Lower leg skin (tissue), 4 donors: ENCODE results near the gene F8. TPM values are rescaled to one million over a fixed set of nuclear protein-coding genes. Genes with fewer than 3 reads are reported as not detected.
A peak's percentile ranks its signal among the peaks of the same experiment; 100 is the strongest.

Experiments
- DNase-seq, 2 donors: peaks; one replicate each; pipeline ENCODE4 v3.0.0-alpha.2; 2019; ENCODE audit warnings: low spot score in 2 of 2
- H3K4me3 ChIP-seq: fragments of 200-600 bp; sonication (generic); 2 replicates; pipeline ENCODE4 v1.5.1; 2017; ENCODE audit warnings: mild to moderate bottlenecking, low read depth; ENCODE audit not compliant: poor library complexity, severe bottlenecking
- CTCF ChIP-seq, 3 donors: fragments of 450-650 bp; IDR thresholded peaks; one replicate each; pipeline ENCODE4 v1.5.1; 2016; ENCODE audit warnings: antibody characterized with exemption in 3 of 3, mild to moderate bottlenecking in 3 of 3, moderate library complexity in 2 of 3
- POLR2A ChIP-seq, 2 donors: fragments of 450-650 bp; IDR thresholded peaks; one replicate each; pipeline ENCODE4 v1.6.1; 2016 to 2017; ENCODE audit warnings: antibody characterized with exemption in 2 of 2, mild to moderate bottlenecking in 1 of 2, moderate library complexity in 1 of 2
- WGBS, 2 donors: methylation state at CpG; one replicate each; pipeline ENCODE4 v1.1.5; 2018; 5-methylcytosine and 5-hydroxymethylcytosine counted together
- intact Hi-C: fragments of 100-400 bp; cut with DNase I; formaldehyde crosslinking; loops from one replicate; pipeline ENCODE4 v1.15.0; 2023; ENCODE audit warnings: low total_unique reads
- total RNA-seq, 4 donors: library from RNA; depleted of rRNA; stranded (reverse); fragments of >200 nt; gene quantifications; one replicate each; pipeline ENCODE4 v1.1.0, GENCODE V29; 2016

F8 gene
- total RNA-seq, 4 donors from 2014 or later: 2.0 to 7.3 (median 7.0) TPM

GRCh38 chrX:155028877-155029291 lies 6.4 kb upstream of the F8 start:
- 28 to 61% methylated on average over 2 of the region's 2 CpGs for WGBS, 2 donors
- no peak for TF ChIP-seq CTCF (IDR thresholded peaks at IDR 0.05)
- TF ChIP-seq POLR2A (IDR thresholded peaks at IDR 0.05): no peak
- intact Hi-C loops: no loop called here
- no peak for DNase-seq
- H3K4me3 ChIP-seq: no peak overlapping the region

- intact Hi-C loops: no loop called here
- 43 to 44% methylated on average over 3 of the region's 3 CpGs for WGBS, 2 donors
- TF ChIP-seq POLR2A (IDR thresholded peaks at IDR 0.05): no peak
- TF ChIP-seq CTCF (IDR thresholded peaks at IDR 0.05): no peak
- DNase-seq: no peak
- H3K4me3 ChIP-seq: no peak overlapping the region
These were observed 5.6 kb upstream of the F8 start for GRCh38 chrX:155028129-155028528.

GRCh38 chrX:155027509-155028066 lies 5.1 kb upstream of the F8 start:
- TF ChIP-seq CTCF (IDR thresholded peaks at IDR 0.05) (no peak), POLR2A (IDR thresholded peaks at IDR 0.05) (no peak)
- intact Hi-C loops: no loop called here
- WGBS, 2 donors: 0 to 31% methylated on average over 14 of the region's 14 CpGs
- peak overlapping the region; percentile 45 for H3K4me3 ChIP-seq
- peak in 1 of 2 donors; percentile 17 for DNase-seq

GRCh38 chrX:155026727-155027508 lies 4.4 kb upstream of the F8 start, which contains the start of gene FUNDC2:
Gene FUNDC2 (plus strand): TSS chrX:155026844. CDS start chrX:155026939, 95 bp downstream.
- WGBS, 2 donors: 0 to 56% methylated on average over 18 to 50 of the region's 82 CpGs
- TF ChIP-seq CTCF (IDR thresholded peaks at IDR 0.05) (no peak), POLR2A (IDR thresholded peaks at IDR 0.05) (peak in 1 of 2 donors; percentile 6)
- DNase-seq: peak; percentile 91 to 98
- H3K4me3 ChIP-seq: peak within 1 kb of the TSS; percentile 45
- intact Hi-C loops: no loop called here

GRCh38 chrX:155026420-155026726 lies 3.9 kb upstream of the F8 start:
- H3K4me3 ChIP-seq: no peak overlapping the region
- no peak for TF ChIP-seq POLR2A (IDR thresholded peaks at IDR 0.05)
- no peak for TF ChIP-seq CTCF (IDR thresholded peaks at IDR 0.05)
- WGBS, 2 donors: 0 to 35% methylated on average over 16 of the region's 16 CpGs
- no peak for DNase-seq
- intact Hi-C loops: no loop called here
